GM19463 (cell line): ENCODE measurements around the gene ARHGAP28.

Experiments
- ATAC-seq: cut with Tn5 transposase; IDR thresholded peaks from one replicate; pipeline ENCODE4 v1.9.1; 2021; ENCODE audit warnings: mild to moderate bottlenecking, moderate library complexity; ENCODE audit not compliant: unreplicated experiment

ARHGAP28 gene

DNA sequence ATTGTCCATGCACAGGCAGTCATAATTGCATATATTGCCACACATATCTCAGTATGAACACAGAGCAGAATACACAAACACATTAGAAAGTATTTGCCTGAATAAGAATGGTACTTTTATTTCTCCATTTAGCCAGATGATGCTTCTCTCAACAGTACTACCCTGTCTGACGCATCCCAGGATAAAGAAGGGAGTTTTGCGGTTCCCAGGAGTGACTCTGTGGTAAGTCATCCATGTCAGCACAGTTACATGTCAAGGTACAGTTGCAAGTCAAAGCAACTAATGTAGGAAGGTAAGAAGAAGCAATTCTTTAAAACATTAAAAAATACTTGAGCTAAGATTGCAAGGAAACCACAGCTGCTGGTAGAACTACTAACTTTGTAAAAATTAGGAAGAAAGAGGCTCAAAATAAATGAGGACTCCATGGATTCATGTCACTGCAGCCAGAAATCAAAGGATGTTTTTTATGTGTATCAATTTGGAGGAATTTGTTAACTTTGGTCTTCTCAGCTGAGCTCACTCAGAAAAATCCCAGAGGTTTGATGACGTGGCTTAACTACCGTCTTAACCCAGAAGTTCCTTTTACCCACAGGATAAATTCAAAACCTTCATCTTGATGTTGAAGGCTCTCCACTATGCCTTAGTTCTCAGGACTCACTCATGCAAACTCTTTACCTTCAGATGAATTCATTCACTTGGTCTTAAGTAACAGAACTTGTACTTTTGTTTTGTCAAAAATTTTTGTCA is 130.3 kb downstream of the ARHGAP28 start:
- no peak for ATAC-seq

DNA sequence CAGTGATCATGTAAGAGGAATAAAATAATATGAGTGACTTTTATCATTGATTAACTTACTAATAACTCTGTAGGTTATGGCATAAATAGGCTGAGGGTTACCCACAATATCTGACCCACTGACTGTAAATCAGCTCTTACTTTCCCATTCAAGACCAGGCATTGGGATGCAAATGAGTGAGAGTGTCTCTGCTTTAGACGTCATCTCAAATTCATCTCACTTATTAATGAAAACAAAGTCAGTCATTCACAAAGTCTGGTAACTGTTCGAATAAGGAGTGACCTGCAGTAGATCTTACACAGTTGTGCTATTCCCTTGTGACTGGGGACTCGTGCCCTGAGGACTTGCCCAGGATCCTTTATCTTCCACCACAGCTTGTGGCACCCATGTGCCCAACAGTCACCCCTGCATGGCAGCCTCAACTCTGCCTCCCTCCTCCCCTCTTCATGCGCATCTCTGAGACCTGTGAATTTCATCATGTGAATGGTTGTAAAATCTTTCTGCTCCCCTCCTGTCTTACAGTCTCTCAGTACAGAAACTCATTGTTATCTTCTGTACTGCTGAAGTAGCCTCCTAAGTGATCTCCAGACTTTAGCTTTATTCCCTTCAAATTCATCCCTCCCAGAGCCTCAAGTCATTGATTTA is 131.4 kb downstream of the ARHGAP28 start:
- no peak for ATAC-seq

DNA sequence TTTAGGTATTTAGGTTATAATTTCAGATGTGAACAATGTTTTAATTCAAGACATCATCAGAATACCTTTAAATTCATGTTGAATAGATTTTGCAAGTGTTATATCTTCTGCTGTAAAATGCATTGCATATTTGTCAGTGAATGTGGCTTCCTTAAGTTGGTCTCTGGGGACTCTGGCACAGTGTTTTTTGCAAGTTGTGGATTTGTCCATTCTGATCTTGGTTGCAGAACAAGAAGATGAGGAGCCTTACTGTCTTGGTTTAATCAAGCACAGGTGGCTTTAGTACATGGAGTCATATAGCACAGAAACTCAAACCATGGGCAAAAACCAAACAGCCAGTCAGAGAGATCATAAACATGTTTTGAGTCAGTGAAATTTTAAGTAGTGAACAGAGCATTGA is 135.7 kb downstream of the ARHGAP28 start:
- no peak for ATAC-seq

DNA sequence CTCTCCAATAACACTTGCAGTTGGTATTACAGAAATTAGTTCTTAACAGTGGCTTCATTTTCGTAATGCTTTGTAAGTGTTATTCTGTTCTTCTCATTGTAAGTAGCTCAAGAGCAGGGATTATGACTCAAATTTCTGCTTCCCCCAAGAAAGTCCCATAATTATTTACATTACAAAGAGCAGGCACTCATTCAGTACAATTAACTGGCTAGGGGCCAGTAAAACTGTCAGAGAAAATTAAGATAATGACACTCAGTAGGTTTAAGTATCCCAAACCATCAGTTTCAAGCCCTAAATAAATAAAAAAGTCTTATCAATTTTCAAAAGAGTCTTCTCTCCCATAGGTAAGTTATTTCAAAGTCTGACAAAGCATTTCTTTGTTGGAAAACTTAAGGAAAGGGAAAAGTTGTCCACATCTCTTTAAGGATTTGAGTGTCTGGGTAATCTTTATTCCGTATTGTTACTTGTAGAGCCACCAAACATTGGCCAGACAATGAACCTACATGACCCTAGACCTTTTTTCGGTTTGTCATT is 137.1 kb downstream of the ARHGAP28 start:
- no peak for ATAC-seq

DNA sequence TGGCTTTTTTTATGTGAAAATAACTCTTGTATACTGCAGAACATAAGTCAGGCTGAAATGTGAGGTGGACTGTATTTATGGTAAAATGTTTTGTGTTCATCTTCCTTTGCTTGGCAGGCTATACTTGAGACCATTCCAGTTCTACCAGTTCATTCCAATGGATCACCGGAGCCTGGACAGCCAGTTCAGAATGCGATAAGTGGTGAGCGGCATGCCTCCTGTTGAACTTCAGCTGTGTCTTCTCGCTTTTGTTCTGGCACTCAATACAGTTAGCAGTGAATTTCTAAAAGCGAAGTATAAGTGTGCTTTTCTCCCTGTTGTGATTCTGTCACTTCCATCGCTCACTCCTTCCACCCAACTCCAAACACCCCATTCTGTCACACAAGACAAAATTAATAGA is 138.5 kb downstream of the ARHGAP28 start:
- ATAC-seq, result no peak

DNA sequence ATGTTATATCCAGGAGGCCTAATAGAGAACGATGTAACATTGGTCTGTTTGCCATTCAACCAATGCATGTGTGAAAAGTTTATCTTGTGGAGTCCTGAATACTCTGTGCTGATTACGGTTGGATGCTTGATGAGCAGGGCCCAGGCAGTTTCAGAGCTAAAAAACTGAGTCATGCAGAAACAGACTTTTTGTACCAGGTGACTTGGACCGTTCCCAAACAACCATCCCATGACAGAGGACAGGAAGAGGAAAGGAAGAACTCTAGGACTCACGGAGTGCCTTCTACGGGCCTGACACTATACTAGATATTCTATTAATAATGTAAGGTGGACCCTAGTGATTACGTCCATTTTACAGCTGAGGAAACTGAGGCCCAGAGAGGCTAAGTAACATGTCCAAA is 142.1 kb downstream of the ARHGAP28 start:
- no peak for ATAC-seq

DNA sequence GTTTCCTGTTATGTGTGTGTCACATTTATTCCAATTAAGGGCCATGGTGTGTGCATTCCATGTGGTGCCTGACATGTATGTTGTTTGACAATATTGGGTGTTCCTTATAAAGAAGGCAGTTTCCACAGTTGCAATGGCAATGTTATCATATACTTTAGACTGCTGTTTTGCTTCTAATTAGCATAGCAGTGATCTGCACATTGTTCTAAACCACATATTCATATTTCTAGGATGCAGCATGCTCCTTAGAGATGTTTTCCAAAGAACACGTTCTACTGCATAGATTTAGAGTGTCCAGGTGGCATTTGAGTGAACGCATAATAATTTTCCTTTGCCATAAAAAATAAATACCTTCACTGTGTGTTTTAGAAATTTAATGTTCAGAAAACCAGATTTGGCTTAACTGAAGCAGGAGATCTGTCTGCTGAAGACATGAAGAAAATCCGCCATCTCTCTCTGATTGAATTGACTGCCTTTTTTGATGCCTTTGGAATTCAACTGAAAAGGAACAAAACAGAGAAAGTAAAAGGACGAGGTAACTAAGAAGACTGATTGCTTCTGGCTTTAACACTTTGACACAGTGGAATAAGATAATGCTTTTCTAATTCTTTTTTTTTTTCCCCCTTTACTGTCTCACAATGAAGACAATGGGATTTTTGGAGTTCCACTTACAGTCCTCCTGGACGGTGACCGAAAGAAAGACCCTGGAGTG is 143.7 kb downstream of the ARHGAP28 start:
- ATAC-seq, result no peak

DNA sequence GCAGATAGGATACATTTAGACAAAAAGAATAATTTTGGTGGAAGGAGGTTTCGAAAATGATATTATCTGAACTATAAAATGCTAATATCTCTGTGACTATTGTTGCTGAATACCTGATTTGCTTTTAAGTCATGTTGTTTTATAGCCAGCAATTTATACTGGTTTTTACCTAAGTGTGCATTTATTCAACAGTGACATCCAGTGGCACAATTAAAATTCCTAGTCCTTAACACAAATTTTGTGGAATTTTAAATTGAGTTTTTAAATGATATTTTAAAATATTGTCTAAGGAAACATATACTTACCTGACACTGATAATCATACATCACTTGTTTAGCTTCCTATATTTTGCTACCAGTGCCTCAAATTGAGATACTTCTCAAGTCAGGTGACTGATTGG is 144.8 kb downstream of the ARHGAP28 start:
- no peak for ATAC-seq

DNA sequence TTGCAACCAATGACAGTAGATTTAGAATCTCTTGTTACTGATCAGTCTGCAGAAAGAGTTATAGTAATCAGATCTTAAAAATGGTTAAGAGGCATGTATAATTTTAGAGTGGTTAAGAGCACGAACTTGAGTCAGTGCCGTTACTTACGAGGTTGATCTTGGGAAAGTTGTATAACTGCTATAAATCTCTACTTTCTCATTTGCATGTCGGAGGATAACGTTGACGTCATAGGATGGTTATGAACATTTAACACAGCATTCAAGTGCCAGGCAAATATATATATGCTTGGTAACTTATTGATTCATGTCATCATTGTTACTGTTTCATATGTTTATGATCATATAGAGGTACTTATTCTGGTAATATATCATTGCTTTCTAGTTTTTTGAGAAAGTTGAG is 146.2 kb downstream of the ARHGAP28 start:
- ATAC-seq, result no peak

DNA sequence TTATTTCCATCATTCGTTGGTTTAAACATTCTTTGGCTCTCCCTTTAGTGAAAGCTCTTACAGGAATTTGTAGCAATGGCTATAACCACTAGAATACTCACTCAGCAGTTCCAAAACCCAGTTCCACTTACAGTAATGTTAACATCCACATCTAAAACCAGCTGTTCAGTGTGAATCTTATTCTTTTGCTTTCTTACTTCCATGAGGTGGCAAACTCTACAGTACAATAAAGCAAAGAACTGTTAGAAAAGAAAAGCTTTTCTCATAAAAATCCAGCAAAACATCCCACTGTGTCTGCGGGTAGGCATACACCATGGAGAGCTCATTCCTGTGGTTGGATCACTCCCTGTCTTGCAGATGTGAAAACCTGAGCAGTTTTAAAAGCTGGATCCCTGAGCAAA is 147.1 kb downstream of the ARHGAP28 start:
- no peak for ATAC-seq

DNA sequence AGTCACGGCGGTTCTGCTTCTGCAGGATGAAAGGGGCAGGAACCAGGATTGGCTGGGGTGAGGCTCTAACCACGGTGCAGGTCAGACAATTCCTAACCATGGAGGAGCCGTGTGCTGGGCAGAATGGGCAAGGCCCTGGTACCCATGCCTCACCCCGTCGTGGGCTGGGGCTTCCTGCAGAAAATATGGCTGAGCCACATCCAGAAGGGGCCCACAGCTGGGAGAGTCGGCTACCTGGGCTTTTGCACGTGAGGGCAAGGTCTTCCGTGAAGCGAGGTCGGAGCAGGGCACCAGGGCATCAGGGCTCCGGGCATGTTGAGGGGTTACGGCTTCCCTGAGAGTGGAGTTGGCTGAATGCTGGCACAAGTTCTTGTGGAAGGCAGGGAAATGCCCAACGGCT is 147.8 kb downstream of the ARHGAP28 start:
- ATAC-seq, result no peak

DNA sequence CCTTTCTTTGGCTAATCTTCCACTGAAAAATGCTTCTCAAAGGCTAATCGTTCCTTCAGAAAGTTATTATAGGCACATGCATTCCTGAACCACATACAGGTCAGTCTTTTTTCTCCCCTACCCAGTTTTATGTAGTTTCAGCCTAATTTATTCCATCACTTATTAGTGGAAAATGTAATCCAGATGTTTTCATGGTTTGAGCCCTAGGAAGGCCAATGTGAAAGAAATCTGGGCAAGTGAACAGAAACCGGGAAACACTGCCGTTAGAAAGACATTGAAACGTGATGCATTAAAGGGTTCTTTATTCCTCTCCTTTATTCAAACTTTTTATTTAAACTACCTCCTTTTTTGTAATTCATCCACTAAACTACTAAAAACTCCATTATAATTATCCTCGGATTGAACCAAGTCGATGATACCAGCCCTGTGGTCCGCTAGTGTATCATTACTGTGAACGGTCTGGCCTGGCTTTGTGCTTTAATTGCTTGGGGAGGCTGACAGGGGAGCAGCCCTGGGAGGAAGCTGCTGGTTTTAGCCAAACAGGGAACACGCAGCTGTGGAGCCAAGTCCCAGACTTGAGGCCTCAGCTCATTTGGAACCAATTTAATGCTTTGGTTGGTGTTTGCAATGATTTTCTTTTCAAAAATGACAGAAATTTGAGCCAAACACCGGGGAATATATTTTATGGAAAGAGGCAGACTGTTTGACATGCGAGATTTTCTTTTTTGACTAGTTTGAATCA is 149.2 kb downstream of the ARHGAP28 start:
- ATAC-seq, result no peak

DNA sequence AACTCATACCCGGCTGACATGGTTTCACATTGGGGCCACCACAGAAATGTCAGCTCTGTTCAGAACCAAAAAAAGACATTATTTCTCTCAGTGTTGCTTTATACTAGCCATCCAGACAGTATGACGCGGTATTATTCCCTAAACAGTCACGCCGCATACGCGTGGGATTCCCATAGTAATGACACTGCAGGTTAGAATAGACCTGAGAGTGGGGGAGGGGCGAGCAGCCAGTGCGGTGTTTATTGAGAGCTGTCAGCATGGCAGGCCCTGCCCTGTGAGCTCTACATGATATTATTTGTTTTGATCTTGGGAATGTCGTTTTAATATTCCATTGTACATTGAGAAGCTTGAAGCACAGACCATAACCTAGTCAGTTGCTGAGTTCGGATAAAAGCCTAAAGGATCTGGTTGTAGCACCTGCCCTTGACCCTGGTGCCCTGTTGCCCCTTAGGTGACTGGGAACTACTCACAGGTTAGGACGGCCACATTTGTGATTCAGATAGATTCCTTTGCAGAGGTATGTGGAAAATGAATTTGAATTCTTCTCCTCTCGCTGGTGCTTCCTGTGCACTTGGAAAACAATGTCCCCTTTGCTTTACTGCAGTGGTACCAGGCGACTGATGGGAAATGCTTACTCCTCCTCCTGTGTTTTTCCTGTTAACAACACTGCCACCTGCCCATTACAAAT is 150.1 kb downstream of the ARHGAP28 start:
- ATAC-seq, result no peak

DNA sequence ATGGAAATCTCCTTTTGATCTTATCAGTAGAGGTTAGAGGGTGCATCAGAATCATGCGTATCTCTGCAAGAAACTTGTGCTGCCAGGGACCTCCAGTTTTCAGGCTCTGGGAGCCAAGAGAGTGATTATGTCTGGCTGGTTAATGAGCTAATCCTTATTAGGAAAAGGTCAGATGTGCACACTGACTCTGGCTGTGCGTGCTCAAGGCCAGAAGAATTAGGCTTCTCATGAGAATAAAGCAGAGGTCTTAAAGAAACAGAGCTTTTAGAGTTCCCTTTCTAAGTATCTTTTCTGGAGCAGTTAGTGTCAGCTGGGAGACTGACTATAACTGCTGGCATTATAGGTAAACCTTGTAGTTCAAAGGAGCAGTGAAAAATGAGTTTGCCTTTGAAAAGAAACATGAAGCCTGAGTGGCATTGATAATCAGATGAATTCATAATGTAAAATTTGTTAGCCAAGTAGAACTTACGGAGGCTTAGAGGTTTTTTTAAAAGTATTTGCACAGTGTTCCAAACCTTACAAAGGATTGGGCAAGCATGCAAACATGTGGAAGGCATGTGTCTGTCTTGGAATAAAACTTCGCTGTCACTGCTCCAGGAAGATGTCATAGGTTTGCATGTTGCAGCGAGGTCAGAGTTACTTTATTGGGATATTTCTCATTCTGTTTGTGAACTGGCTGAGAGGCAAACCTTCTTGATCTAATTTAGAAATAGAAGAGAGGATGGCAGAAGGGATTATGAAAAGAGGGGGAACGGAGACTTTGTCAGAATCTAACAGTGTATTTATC is 151.7 kb downstream of the ARHGAP28 start:
- no peak for ATAC-seq

DNA sequence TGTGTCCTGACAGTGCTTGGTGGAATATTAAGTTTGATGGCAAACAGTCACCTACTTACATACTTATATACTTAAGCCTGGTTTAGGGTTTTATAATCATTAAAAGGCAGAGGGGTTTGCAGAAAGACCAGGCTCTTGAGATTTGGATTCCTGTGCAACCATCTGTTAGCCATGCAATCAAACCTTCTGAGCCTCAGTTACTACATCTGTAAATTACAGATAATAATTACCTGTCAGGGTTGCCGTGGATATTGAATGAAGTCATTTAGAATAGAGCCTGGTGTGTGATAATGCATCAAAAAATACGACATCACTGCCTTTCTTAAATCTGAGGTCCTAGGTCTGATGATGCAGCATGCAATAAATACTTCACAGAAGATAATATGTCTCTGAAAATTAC is 152.9 kb downstream of the ARHGAP28 start:
- no peak for ATAC-seq

DNA sequence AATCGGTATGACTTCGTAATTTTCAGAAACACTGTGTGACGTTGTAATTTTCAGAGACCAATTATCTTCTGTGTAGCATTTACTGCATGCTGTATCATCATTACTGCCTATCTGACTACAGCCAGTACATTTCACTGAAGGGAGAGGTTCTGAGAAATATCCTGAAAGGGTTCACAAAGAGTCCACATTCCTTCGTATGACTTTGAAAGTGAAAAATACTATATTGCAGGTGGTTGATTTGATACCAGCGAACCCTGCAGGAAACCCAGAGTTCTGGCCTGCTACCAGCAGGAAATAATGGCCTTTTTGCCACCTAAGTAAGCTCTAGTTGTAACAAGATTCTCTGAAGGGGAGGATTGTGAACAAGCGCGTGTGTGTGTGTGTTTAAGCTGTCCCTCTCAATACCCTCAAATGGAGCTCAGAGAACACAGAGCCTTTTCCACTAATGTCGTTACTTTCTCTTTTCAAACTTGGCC is 155.5 kb downstream of the ARHGAP28 start:
- ATAC-seq, result no peak

DNA sequence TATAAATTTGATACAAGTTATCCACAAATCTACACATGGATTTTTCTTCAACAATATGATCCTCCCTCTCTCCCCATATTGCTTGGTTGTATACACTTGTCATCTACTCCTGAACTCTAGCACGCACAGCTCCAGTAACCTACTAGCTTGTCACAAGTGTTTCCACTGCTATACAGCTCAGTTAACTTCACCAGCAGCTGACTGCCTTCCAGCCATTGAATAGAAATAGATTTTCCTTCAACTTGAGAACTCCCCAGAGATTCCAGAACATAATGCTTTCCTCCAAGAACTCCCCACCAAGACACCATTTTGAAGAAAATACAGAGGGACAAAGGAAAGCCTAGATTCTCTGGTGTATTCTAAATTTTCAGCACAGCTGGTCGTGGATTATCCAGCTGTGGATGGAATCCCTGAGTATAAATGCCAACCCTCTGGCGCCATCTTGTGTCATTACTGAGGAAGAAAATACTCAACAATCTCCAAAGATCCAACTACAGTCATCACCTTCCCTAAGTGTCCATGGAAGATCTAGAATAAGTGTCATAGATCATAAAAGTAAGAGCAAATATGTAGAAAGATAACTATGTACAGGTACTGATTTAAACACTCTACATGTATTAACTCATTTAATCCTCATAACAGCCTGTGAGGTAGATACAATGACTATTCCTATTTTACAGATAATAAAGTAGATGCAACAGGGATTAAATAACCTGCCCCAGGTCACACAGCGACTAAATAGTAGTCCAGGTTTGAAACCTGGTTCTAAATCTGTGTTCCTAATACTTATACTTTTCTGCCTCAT is 156.7 kb downstream of the ARHGAP28 start:
- ATAC-seq, result no peak

DNA sequence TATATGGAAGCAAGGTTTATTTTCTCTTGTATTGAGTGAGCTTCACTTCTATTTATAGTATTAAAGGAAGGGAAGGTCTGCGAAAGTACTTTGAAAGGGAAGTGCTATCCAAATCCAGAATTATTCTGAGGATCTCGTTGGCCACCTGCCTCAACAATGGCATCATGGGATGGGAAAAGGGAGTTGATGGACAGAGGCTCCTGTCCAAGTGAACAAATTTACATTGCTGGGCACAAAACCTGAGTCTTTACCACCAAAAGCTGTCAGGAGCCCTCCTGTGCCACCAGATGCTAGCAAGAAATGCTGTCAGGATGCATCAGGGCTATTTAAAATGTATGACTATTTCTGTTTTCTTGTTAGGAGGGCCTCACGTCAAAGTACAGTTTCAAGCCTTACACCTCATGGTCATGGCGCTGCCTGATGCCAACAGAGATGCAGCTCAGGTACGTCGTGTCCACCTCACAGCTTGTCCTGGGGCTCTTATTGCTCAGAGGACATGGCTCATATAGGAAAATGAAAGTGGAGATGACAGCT is 157.3 kb downstream of the ARHGAP28 start:
- ATAC-seq, result no peak

DNA sequence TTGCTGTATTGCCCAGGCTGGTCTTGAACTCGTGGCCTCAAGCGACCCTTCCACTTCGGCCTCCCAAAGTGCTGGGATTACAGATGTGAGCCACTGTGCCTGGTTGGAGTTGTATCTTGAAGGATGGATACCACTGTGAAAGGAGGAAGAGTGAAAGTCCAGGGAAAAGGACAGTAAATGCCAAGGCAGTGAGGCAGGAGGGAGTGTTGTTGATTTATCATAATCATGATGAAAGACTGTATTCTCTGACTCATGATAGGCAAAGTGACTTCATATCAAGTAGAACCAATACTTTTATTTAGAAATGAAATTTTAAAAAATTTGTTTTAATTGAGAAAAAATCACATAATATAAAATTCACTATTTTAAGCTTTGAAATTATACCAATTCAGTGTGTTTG is 162.3 kb downstream of the ARHGAP28 start:
- ATAC-seq, result no peak
